Smooth muscle cell (in vitro differentiated cells): ENCODE data around the gene HIF1A. TPM values are rescaled to one million over a fixed set of nuclear protein-coding genes. Genes with fewer than 3 reads are reported as not detected.
A peak's percentile ranks its signal among the peaks of the same experiment; 100 is the strongest.

Experiments
- DNase-seq: peaks from one replicate; lab custom pipeline; 2025; ENCODE audit not compliant: unreplicated experiment; lab: John Stamatoyannopoulos, UW
- H2AFZ ChIP-seq: fragments of 200-600 bp; sonication (generic); 2 replicates; pipeline ENCODE4 v1.6.0; 2016; ENCODE audit warnings: antibody characterized with exemption, low read depth, mild to moderate bottlenecking
- H3F3A ChIP-seq: fragments of 200-600 bp; sonication (generic); 2 replicates; pipeline ENCODE4 v1.6.0; 2017; ENCODE audit warnings: antibody characterized with exemption, low read depth
- H3K27ac ChIP-seq: fragments of 200-600 bp; sonication (generic); 2 replicates; pipeline ENCODE4 v1.5.1; 2016; ENCODE audit warnings: low read depth, mild to moderate bottlenecking
- H3K27me3 ChIP-seq: fragments of 200-600 bp; sonication (generic); 2 replicates; pipeline ENCODE4 v1.6.1; 2016; ENCODE audit warnings: low read depth, mild to moderate bottlenecking
- H3K36me3 ChIP-seq: fragments of 200-600 bp; sonication (generic); 2 replicates; pipeline ENCODE4 v1.5.1; 2016; ENCODE audit warnings: low read depth
- H3K4me1 ChIP-seq: fragments of 200-600 bp; sonication (generic); 2 replicates; pipeline ENCODE4 v1.5.1; 2016; ENCODE audit warnings: low read depth
- H3K4me2 ChIP-seq: fragments of 200-600 bp; sonication (generic); 2 replicates; pipeline ENCODE4 v1.6.0; 2016; ENCODE audit warnings: mild to moderate bottlenecking
- H3K4me3 ChIP-seq: fragments of 200-600 bp; sonication (generic); 2 replicates; pipeline ENCODE4 v1.5.1; 2016; ENCODE audit warnings: mild to moderate bottlenecking
- H3K79me2 ChIP-seq: fragments of 200-600 bp; sonication (generic); 2 replicates; pipeline ENCODE4 v1.6.0; 2016; ENCODE audit warnings: low read depth, mild to moderate bottlenecking
- H3K9ac ChIP-seq: fragments of 200-600 bp; sonication (generic); 2 replicates; pipeline ENCODE4 v1.6.0; 2016; ENCODE audit warnings: low read depth
- H3K9me3 ChIP-seq: fragments of 200-600 bp; sonication (generic); replicated peaks from 2 replicates; pipeline ENCODE4 v1.5.1; 2016; ENCODE audit warnings: low read depth
- H4K20me1 ChIP-seq: fragments of 200-600 bp; sonication (generic); 2 replicates; pipeline ENCODE4 v1.6.0; 2016; ENCODE audit warnings: low read depth
- WGBS: methylation state at CpG from one replicate; pipeline ENCODE4 v1.1.7; 2016; ENCODE audit warnings: low lambda C conversion rate; 5-methylcytosine and 5-hydroxymethylcytosine counted together
- polyA plus RNA-seq: library from polyadenylated mRNA; unstranded; fragments of >200 nt; fragmentation: Nextera tagmentation; extraction: Ambion mirVana; gene quantifications from 2 replicates; pipeline ENCODE4 v1.2.1, GENCODE V29; 2016
- total RNA-seq: library from RNA; depleted of rRNA; stranded (reverse); fragments of >200 nt; gene quantifications from 2 replicates; pipeline ENCODE4 v1.2.3, GENCODE V29; 2014
- TF ChIP-seq, protein P1 (sequence below): fragments of 200-600 bp; sonication (generic); IDR thresholded peaks from 2 replicates; pipeline ENCODE4 v1.5.1; 2017; ENCODE audit warnings: borderline replicate concordance, mild to moderate bottlenecking, antibody characterized with exemption; ENCODE audit not compliant: insufficient read depth, poor library complexity, severe bottlenecking

Gene HIF1A
- total and polyA plus RNA-seq, 2 experiments from 2014 or later, result 140 to 376 TPM

DNA sequence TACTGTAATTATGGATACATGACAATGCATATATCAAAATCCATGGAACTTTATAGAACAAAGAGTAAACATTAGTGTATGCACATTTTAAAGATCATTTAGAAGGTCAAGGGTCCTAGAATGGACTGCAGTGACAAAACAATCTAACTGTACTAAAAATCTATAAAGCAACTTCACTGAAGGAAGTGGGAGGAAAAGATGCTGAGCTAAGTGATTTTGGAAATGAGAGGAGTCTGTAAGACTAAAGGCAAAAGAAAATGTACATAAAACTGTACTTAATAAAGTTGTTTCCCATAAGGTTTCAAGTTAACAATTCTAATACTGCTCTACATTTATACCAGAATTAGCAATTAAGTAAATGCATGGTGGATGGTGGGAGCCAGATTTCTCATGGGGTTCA is 46.9 kb upstream of the HIF1A start:
- no peaks in the 10 kb centered on the region for H3F3A ChIP-seq
- TF ChIP-seq, protein P1, sequence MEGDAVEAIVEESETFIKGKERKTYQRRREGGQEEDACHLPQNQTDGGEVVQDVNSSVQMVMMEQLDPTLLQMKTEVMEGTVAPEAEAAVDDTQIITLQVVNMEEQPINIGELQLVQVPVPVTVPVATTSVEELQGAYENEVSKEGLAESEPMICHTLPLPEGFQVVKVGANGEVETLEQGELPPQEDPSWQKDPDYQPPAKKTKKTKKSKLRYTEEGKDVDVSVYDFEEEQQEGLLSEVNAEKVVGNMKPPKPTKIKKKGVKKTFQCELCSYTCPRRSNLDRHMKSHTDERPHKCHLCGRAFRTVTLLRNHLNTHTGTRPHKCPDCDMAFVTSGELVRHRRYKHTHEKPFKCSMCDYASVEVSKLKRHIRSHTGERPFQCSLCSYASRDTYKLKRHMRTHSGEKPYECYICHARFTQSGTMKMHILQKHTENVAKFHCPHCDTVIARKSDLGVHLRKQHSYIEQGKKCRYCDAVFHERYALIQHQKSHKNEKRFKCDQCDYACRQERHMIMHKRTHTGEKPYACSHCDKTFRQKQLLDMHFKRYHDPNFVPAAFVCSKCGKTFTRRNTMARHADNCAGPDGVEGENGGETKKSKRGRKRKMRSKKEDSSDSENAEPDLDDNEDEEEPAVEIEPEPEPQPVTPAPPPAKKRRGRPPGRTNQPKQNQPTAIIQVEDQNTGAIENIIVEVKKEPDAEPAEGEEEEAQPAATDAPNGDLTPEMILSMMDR, result no peak
- no peaks in the 10 kb centered on the region for H3K36me3 ChIP-seq
- no peak overlapping the region for H3K4me2 ChIP-seq
- DNase-seq, result no peak
- H3K27ac ChIP-seq, result no peak overlapping the region
- no peak overlapping the region for H2AFZ ChIP-seq
- H3K27me3 ChIP-seq, result no peaks in the 10 kb centered on the region
- no peaks in the 10 kb centered on the region for H3K79me2 ChIP-seq
- no peaks in the 10 kb centered on the region for H4K20me1 ChIP-seq
- no peak overlapping the region for H3K9ac ChIP-seq
- no peaks in the 10 kb centered on the region for H3K9me3 ChIP-seq
- no peak overlapping the region for H3K4me3 ChIP-seq
- H3K4me1 ChIP-seq, result peaks cover 11% of the 10 kb centered on the region

DNA sequence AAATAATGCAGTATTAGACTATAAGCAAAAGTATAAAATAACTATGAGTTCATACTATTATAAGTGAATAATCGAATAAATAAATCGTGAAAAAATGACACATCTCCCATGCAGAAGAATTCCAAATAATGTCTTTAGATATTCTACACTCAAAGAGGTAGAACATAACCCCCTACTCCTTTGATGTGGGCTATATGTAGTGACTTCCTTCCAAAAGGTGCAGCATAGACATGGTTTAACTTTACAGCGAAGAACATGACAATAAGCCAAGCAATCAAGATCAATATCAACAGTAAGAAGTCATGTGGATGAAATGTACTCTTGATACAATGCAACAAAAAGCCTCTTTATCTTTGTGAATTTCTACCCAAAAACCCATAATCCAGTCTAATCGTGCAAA is 46.0 kb upstream of the HIF1A start:
- Histone ChIP-seq H3K79me2 (no peaks in the 10 kb centered on the region), H3K27me3 (no peaks in the 10 kb centered on the region), H3K4me2 (no peak overlapping the region), H3K9me3 (no peaks in the 10 kb centered on the region), H3F3A (no peaks in the 10 kb centered on the region), H4K20me1 (no peaks in the 10 kb centered on the region), H3K4me1 (peaks cover 8% of the 10 kb centered on the region), H3K4me3 (no peak overlapping the region), H3K27ac (no peak overlapping the region), H2AFZ (no peak overlapping the region), H3K9ac (no peak overlapping the region), H3K36me3 (no peaks in the 10 kb centered on the region)
- DNase-seq, result no peak
- 90% methylated on average over 4 of the region's 4 CpGs for WGBS
- TF ChIP-seq, protein P1, result no peak

DNA sequence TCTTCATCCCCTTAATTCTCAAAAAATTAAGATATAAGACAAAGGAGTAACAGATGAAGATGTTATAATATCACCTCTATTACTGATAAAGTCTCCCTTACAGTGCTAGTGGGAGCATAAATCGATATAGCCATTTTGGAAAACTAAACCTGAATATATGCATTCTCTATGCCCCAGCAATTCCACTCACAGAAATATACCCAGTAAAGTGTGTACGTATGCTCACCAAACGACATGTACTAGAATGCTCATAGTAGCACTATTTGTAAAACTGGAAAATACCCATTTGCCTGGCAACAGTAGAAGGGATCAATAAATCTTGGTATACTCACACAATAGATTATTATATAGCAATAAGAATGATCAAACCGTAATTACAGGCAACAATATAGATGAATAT is 44.0 kb upstream of the HIF1A start:
- no peaks in the 10 kb centered on the region for H3K36me3 ChIP-seq
- H3K9ac ChIP-seq, result no peak overlapping the region
- no peaks in the 10 kb centered on the region for H3K9me3 ChIP-seq
- no peaks in the 10 kb centered on the region for H3K79me2 ChIP-seq
- no peaks in the 10 kb centered on the region for H3K27me3 ChIP-seq
- H3K4me3 ChIP-seq, result no peak overlapping the region
- no peak overlapping the region for H3K27ac ChIP-seq
- TF ChIP-seq, protein P1, result no peak
- H3K4me1 ChIP-seq, result no peaks in the 10 kb centered on the region
- no peaks in the 10 kb centered on the region for H4K20me1 ChIP-seq
- no peak for DNase-seq
- 92% methylated on average over 4 of the region's 4 CpGs for WGBS
- no peaks in the 10 kb centered on the region for H3F3A ChIP-seq
- H3K4me2 ChIP-seq, result no peak overlapping the region
- H2AFZ ChIP-seq, result no peak overlapping the region

DNA sequence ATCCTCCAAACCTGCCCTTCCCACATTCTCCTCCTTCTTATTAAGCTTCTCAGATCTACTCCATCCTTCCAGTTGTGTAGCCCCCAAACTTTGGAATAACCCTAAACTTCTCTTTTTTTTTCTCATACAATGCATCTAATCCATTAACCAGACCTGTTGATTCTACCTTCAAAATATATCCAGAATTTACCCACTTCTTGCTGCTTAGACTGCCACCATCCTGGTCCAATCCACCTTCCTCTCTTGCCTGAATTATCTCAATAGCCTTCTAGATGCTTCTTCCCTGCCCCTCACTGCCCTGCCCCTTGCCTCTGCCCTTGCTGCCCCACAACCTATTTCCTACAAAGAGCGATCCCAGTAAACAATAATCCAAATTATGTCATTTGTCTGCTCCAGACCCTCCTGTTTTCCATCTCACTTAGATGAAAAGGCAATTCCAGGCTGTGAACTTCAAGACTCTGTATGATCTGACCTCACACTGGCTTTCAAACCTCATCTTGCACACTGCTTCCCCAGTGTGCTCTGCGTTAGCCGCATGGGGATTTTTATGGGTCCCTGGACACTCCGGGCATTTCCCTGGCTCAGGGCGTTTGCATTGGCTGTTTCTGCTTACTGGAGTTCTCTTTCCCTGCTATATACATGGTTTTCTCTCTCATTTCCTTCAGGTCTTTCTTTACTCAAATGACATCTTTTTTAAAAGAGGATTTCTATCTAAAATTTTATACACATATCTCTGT is 42.6 kb upstream of the HIF1A start:
- Histone ChIP-seq H3K9me3 (no peaks in the 10 kb centered on the region), H4K20me1 (no peaks in the 10 kb centered on the region), H3K4me3 (no peak overlapping the region), H3F3A (no peaks in the 10 kb centered on the region), H2AFZ (no peak overlapping the region), H3K9ac (no peak overlapping the region), H3K79me2 (no peaks in the 10 kb centered on the region), H3K4me1 (no peaks in the 10 kb centered on the region), H3K27me3 (no peaks in the 10 kb centered on the region), H3K4me2 (peak overlapping the region; percentile 29), H3K27ac (peak overlapping the region; percentile 25), H3K36me3 (no peaks in the 10 kb centered on the region)
- DNase-seq, result no peak
- 39% methylated on average over 5 of the region's 5 CpGs for WGBS
- TF ChIP-seq, protein P1, result no peak
